Measurements from ENCODE around the gene DRC1.

- TF ChIP-seq, protein P1, sequence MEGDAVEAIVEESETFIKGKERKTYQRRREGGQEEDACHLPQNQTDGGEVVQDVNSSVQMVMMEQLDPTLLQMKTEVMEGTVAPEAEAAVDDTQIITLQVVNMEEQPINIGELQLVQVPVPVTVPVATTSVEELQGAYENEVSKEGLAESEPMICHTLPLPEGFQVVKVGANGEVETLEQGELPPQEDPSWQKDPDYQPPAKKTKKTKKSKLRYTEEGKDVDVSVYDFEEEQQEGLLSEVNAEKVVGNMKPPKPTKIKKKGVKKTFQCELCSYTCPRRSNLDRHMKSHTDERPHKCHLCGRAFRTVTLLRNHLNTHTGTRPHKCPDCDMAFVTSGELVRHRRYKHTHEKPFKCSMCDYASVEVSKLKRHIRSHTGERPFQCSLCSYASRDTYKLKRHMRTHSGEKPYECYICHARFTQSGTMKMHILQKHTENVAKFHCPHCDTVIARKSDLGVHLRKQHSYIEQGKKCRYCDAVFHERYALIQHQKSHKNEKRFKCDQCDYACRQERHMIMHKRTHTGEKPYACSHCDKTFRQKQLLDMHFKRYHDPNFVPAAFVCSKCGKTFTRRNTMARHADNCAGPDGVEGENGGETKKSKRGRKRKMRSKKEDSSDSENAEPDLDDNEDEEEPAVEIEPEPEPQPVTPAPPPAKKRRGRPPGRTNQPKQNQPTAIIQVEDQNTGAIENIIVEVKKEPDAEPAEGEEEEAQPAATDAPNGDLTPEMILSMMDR (IDR thresholded peaks at IDR 0.05) = no peak
- no peak for TF ChIP-seq POLR2A (IDR thresholded peaks at IDR 0.05)
Observed at GRCh38 chr2:26455670-26456439, 54.1 kb downstream of the DRC1 start.

All from uterus (tissue), 2 donors.